ENCODE results near the gene RBM41.

Gene RBM41

GRCh38 chrX:107029752-107030151 lies 88.9 kb downstream of the RBM41 start:
- Histone ChIP-seq H3K36me3 (ENCODE audit: insufficient read depth, low read length) (no peaks in the 10 kb centered on the region), H3K9me3 (ENCODE audit: low read length) (no peaks in the 10 kb centered on the region), H3K9ac (ENCODE audit: low read length) (no peak overlapping the region), H3K9me2 (ENCODE audit: low read depth, low read length) (no peaks in the 10 kb centered on the region), H3K27me3 (ENCODE audit: insufficient read depth, low read length) (no peaks in the 10 kb centered on the region), H2AFZ (ENCODE audit: low read length) (no peak overlapping the region), H3K4me1 (ENCODE audit: insufficient read depth, low read length, severe bottlenecking) (no peaks in the 10 kb centered on the region), H3K27ac (ENCODE audit: low read depth, low read length, poor library complexity, severe bottlenecking) (no peak overlapping the region), H3K4me3 (ENCODE audit: low read depth, low read length, poor library complexity, severe bottlenecking) (no peak overlapping the region), H3F3A (ENCODE audit: insufficient read depth, low read length) (no peaks in the 10 kb centered on the region), H3K4me2 (ENCODE audit: low read length) (no peak overlapping the region), H4K20me1 (ENCODE audit: insufficient read depth, low read length) (no peaks in the 10 kb centered on the region), H3K79me2 (ENCODE audit: insufficient read depth, low read length) (no peaks in the 10 kb centered on the region)
- TF ChIP-seq CTCF (IDR thresholded peaks at IDR 0.05; ENCODE audit: low read length): no peak
- no peak for TF ChIP-seq EZH2 (IDR thresholded peaks at IDR 0.05; ENCODE audit: borderline replicate concordance, low read length)

GRCh38 chrX:107025545-107025944 lies 93.1 kb downstream of the RBM41 start:
- H4K20me1 ChIP-seq (ENCODE audit: insufficient read depth, low read length): no peaks in the 10 kb centered on the region
- H3K27me3 ChIP-seq (ENCODE audit: insufficient read depth, low read length): no peaks in the 10 kb centered on the region
- H3K9me3 ChIP-seq (ENCODE audit: low read length): no peaks in the 10 kb centered on the region
- no peak overlapping the region for H3K9ac ChIP-seq (ENCODE audit: low read length)
- no peak overlapping the region for H2AFZ ChIP-seq (ENCODE audit: low read length)
- no peaks in the 10 kb centered on the region for H3F3A ChIP-seq (ENCODE audit: insufficient read depth, low read length)
- no peaks in the 10 kb centered on the region for H3K79me2 ChIP-seq (ENCODE audit: insufficient read depth, low read length)
- no peaks in the 10 kb centered on the region for H3K4me1 ChIP-seq (ENCODE audit: insufficient read depth, low read length, severe bottlenecking)
- H3K36me3 ChIP-seq (ENCODE audit: insufficient read depth, low read length): no peaks in the 10 kb centered on the region
- no peak overlapping the region for H3K4me3 ChIP-seq (ENCODE audit: low read depth, low read length, poor library complexity, severe bottlenecking)
- no peak overlapping the region for H3K27ac ChIP-seq (ENCODE audit: low read depth, low read length, poor library complexity, severe bottlenecking)
- no peak overlapping the region for H3K4me2 ChIP-seq (ENCODE audit: low read length)
- no peaks in the 10 kb centered on the region for H3K9me2 ChIP-seq (ENCODE audit: low read depth, low read length)
- TF ChIP-seq CTCF (IDR thresholded peaks at IDR 0.05; ENCODE audit: low read length): peak; percentile 47; the same call in 1 of the 2 replicates
- no peak for TF ChIP-seq EZH2 (IDR thresholded peaks at IDR 0.05; ENCODE audit: borderline replicate concordance, low read length)

GRCh38 chrX:107014936-107015335 lies 103.7 kb downstream of the RBM41 start:
- Histone ChIP-seq H2AFZ (ENCODE audit: low read length) (no peak overlapping the region), H3K4me3 (ENCODE audit: low read depth, low read length, poor library complexity, severe bottlenecking) (no peak overlapping the region), H3K27ac (ENCODE audit: low read depth, low read length, poor library complexity, severe bottlenecking) (no peak overlapping the region), H3K36me3 (ENCODE audit: insufficient read depth, low read length) (no peaks in the 10 kb centered on the region), H3K27me3 (ENCODE audit: insufficient read depth, low read length) (no peaks in the 10 kb centered on the region), H3K79me2 (ENCODE audit: insufficient read depth, low read length) (no peaks in the 10 kb centered on the region), H3K9me3 (ENCODE audit: low read length) (no peaks in the 10 kb centered on the region), H3K4me1 (ENCODE audit: insufficient read depth, low read length, severe bottlenecking) (no peaks in the 10 kb centered on the region), H3K9ac (ENCODE audit: low read length) (no peak overlapping the region), H3K9me2 (ENCODE audit: low read depth, low read length) (no peaks in the 10 kb centered on the region), H3K4me2 (ENCODE audit: low read length) (no peak overlapping the region), H3F3A (ENCODE audit: insufficient read depth, low read length) (no peaks in the 10 kb centered on the region), H4K20me1 (ENCODE audit: insufficient read depth, low read length) (no peaks in the 10 kb centered on the region)
- TF ChIP-seq CTCF (IDR thresholded peaks at IDR 0.05; ENCODE audit: low read length) (no peak), EZH2 (IDR thresholded peaks at IDR 0.05; ENCODE audit: borderline replicate concordance, low read length) (no peak)
